NCI-H82 (cell line): ENCODE data around the gene AXIN1.
"Not testable (repeated sequence)": the region's sequence is repeated elsewhere in the genome, so short reads cannot be mapped to it uniquely, and the experiment has no call there.

Source experiments
- DNase-seq: peaks from one replicate; lab custom pipeline; 2025; lab: John Stamatoyannopoulos, UW

Gene AXIN1

DNA sequence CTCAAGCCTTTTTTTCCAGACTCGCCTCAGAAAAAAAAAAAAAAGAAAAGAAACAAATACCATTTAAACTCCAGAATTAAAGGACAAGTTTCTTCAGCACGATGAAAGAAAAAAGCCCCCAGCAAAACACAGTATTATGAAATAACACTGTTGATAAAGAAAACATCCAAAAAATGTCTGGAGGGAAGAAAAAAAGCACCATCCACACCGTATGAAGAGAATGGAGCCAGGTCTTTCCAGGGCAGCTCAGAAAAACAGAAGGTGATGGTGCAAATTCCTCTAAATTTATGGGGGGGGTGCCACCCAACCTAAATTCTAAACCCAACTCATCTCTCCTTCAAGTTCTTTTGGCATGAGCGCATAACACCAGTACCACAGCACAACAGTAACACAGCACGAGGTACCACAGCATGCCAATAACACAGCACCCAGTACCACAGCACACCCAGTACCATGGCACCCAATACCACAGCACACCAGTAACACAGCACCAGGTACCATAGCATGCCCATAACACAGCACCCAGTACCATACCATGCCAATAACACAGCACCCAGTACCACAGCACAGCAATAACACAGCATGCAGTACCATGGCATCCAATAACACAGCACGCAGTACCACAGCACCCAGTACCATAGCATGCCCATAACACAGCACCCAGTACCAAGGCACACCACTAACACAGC lies 19.0 kb downstream of the AXIN1 start:
- no peak for DNase-seq

DNA sequence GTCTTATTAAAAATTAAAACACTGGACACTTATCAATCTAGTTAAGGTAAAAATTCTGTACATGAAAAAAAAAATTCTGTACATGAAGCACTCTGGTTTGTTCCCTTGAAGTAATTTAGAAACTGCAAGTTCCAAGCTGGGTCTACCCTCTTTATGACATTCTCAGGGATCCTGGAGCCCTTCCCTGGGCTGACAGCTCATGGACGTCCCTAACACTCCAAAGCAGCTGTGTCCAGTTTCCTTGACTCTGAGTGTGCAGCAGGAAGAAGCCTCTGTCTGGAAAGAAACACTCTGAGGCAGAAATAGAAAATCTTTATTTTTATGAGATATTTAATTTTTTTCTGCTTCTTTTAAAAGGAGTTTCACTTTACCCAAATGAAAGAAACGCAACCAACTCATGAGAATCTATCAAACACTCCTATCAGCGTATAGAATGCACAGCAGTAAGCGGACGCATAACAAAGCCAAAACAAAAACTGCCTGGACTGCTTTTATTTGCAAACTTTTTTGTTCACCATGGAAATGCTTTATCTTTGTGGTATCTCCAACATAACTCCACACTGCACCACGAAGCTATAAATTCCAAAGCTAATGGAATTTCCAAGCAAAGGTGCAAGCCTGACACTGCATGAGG lies 21.2 kb downstream of the AXIN1 start:
- not testable (repeated sequence) for DNase-seq

DNA sequence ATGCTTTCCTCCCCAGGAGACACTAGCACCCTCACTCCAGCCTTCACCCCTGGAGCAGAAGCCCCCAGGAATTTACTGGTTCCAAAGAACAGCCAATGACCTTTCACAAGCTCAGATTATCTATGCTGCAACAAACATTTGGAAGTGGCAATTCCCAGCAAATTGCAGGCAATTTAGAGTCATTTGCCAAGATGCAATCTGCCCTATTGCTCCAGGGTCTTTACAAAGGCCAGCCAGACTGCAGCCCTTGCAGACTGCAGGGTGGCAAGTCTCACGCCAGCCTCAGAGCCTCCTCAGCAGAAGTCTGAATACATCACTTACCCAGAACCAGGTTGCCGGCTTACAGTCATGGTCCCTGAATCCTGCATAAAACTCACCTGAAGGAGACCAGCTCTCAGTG lies 21.8 kb downstream of the AXIN1 start:
- no peak for DNase-seq

DNA sequence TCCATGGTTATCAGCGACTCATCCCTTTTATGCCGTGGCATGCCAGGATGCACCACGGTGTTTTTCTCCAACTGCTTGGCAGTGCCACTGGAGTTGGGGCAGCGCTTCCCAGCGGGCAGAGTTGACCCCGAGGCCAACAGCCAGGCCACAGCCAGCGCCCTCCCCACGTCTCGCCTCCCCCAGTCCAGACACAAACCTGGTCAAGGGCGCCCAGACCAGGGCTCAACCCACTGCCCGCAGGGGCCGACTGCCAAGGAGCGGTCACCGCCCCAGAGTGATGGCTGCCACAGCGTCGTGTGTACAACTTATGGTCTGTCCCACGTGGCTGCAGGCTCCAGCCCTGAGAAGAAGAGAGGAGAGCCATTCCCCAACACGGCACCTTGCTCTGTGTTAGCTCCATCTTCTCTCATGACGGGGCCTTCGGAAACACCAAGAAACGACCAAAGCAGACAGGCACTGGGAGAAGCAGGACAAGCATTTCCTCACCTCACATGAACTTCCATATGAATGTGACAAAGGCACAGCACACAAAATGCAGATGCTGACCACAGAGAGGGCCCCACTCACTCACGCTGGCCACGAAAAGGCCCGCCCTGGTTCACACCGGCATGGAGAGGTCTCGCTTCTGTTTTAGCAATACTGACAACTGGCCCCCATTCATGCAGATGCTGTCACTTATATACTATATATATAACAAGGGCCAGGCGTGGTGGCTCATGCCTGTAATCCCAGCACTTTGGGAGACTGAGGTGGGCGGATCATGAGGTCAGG lies 27.0 kb downstream of the AXIN1 start:
- no peak for DNase-seq

DNA sequence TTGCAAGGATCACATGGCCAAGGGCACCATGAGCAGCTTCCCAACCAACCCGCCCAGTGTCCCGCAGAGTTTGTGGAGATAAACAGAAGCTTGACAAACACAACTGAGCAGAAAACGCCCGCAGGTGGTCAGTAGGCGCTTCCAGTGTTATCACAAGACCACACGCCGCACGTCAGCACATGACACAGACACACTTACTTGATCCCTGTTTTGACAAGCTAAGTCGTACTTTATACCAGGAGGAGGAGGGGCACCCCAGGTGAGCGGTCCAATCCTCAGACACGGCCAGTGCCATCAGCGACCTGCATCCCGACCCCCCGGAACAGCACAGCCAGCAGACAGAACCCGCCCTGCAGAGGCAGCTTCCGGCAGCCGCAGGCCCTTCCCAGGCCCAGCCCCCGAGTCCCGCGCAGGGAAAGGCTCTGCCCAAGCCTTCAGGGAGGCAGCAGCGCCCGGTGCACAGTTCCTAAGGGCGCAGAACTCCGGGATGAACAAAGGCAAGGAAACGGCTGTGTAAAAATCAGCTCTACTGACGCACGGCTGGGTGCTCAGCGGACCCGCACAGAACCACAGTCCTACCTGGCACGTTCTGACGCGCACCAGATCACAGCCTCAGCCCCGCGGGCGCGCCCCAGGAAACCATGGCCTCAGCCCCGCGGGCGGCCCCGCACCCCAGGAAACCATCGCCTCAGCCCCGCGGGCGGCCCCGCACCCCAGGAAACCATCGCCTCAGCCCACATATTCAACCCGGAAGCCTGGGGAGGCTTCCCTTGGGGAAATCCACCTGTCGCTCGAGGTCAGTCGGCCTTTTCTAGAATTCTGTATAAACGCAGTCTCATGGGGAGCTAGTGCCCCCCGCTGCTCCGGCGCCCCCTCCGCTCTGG lies 27.8 kb downstream of the AXIN1 start:
- no peak for DNase-seq

DNA sequence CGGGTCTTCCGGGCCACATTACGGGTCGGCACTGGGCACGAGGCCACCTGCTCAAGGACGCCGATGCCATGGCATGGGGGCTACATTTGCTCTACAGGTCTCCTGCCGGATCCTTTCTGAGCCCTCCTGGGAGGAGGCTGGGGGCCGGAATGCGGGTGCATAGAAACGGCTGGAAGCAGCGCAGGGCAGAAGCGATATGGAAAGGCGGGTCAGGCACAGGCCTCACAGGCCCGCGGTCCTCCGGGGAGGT lies 28.4 kb downstream of the AXIN1 start:
- no peak for DNase-seq

DNA sequence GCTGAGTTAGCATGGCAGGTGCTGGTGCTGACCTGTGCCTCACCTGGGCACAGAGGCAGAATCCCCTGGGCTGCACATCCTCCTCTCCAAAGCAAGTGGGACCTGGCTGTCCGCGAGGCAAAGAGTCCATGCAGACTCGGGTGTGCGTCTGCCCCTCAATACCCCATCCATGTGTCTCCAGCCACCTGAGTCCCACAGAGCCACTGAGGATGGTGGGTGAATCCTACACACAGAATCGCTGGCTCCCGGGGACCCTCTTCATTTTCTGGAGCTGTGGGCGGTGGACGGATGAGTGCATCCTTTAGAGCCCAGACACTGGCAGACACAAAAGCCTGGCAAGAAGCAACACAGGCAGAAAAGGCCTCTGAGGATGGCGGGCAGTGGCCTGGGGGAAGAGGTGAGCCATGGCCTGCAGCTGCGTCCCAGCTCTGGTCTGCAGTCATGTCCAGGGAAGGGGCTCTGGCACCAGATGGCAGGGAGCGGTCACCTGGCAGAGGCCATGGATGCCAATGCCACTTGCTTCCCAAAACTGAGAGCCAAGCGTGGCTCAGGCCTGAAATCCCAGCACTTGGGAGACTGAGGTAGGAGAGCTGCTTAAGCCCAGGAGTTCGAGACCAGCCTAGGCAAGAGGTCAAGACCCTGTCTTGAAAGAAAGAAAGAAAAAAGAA lies 29.9 kb downstream of the AXIN1 start:
- no peak for DNase-seq

DNA sequence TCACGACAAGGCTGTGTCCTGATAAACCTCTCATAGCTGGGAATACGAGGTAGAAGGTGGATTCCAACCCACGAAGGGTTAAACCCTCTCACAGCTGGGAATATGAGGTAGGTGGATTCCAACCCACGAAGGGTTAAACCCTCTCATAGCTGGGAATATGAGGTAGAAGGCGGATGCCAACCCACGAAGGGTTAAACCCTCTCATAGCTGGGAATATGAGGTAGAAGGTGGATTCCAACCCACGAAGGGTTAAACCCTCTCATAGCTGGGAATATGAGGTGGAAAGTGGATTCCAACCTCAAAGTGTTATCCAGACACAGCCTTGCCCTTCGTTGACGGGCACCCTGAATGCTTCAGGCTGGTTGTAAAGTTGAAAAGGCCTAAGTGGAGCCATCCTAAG lies 31.0 kb downstream of the AXIN1 start:
- no peak for DNase-seq

DNA sequence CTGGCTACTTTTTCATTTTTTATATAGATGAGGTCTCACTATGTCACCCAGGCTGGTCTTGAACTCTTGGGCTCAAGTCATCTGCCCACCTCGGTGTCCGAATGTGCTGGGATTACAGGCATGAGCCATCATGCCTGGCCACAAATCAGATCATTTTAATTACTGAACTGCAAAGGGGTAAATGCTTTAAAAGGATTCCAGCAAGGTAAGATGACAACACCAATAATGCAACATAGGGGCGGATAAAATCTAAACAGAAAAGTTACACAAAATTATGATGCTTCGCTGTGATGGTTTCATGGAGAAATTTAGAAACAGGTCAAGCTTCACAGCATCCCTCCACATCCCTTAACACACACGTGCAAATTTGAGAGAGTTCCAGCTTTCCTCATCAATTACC lies 32.3 kb downstream of the AXIN1 start:
- no peak for DNase-seq

DNA sequence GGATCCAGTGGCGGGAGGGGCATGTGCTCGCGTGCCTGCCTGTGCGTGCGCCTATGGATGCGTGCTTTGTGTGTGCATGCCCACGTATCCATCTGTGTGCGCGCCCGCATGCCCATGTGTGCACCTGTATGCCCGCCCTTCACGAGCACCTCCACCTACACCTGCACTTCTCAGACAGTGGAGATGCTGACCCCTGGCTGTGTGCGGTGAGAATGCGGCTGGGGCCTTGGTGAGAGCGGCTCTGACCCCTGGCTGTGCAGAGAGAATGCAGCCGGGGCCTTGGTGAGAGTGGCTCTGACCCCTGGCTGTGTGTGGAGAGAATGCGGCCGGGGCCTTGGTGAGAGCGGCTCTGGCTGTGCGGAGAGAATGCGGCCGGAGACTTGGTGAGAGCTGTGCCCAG lies 33.9 kb downstream of the AXIN1 start:
- DNase-seq, result no peak

DNA sequence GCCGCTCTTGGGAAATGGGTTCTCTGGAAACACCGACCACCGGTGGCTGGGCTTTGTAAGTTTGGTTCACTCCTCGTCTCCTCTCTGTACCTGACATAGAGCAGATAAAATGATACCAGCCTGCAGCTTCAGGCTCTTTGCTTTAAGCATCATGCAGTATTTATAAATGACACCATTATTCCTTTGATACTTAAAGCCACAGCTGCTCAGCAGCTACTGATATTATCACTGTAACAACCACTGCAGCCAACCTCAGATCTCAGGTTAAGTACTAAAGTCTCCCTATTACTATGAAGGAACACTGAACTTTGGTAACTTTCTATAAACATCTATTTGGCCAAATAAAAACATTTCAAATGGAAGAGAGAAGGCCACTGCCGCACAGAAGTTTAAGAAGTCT lies 34.9 kb downstream of the AXIN1 start:
- DNase-seq, result no peak

DNA sequence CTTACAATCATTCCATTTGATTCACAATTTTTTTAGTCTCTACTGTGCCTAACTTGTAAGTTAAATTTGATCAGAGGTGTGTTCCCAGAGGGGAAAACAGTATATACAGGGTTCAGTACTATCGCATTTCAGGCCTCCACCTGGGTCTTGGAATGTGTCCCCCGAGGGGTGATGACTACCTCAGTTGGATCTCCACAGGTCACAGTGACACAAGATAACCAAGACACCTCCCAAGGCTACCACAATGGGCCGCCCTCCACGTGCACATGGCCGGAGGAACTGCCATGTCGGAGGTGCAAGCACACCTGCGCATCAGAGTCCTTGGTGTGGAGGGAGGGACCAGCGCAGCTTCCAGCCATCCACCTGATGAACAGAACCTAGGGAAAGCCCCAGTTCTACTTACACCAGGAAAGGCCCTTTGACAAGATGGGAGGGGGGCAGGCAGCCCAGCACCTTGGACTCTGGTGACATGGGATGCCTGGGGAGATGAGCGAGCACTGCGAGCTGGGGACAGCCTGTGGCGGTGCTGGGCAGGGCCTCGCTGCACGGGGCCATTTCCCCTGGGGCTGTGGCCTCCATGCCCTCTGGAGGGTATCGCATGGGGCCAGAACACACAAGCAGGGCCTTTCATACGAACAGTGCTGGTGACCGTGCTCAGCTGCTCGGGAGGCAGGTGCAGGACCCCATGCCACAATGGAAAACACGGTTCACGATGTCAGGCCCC lies 35.6 kb downstream of the AXIN1 start:
- no peak for DNase-seq

DNA sequence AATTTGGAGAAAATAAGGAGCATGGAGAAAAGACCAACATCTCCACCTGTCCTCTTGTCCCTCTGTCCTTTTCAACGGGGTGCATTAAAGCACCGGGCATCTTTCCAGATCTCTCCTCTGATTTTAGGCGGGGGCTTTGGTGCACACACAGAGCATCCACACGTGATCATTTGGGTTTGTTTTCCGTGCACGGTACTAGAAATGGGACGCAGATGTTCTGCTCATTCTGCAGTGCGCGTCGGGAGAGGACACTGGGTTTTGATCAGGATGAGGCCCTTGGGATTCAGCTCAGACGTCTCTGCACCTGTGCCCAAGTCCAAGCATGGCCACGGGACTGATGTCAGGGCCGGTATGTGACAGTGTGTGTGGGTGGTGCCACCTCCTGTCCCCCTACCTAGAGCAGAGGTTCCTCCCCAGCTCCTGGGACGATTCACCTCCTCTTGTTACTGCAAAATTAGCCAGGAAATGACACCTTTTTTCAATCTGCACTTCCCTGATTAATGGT lies 37.7 kb downstream of the AXIN1 start:
- DNase-seq, result no peak

DNA sequence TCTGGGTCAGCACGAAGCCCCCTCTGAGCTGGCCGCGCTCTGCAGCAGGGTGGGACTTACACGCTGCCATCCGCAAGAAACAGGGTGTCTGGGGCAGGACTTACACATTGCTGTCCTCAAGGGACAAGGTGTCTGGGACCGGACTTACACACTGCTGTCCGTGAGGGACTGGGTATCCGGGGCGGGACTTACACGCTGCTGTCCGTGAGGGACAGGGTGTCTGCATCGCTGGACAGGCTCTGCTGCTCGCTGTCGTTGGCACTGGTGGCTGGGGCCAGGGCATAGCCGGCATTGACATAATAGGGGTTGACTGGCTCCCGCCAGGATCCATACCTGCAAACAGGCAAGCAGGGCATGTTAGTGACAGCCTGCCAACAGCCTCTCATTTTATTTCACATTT lies 38.2 kb downstream of the AXIN1 start:
- no peak for DNase-seq

DNA sequence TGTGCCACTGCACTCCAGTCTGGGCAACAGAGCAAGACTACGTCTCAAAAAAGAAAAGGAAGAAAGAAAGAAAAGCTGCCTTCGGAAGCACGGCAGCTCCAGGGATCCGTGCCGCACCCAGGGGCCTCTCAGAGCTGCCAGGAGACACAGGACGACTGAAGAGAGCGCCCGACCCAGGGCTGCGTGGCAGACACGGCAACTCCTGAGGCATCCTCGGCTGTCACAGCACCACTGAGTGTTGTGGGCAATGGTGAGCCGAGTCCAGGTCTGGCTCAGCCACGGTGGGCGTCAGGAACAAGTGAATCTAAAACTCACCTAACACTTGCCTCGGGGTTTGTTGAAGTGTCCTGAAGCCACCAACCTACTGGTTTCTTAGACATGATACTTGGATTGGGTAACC lies 40.8 kb downstream of the AXIN1 start:
- no peak for DNase-seq

DNA sequence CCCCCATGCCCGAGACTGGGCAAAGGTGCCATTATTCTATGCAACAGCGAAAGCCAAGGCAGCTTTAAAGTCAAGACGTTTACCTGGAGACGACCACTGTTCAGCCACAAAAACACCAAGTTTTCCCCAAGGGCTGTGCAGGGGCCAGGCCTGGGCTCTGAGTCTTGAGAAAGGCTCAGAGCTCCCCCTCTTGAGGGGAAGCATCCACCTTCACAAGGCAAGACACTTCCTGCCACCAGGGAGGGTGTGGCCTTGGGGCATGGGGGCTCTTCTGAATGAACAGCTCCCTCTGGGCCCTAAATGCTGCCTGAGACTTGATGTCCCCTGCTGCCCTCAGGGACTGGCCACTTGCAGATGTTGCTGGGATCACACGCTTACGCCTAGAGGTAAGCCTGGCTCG lies 43.0 kb downstream of the AXIN1 start:
- no peak for DNase-seq

DNA sequence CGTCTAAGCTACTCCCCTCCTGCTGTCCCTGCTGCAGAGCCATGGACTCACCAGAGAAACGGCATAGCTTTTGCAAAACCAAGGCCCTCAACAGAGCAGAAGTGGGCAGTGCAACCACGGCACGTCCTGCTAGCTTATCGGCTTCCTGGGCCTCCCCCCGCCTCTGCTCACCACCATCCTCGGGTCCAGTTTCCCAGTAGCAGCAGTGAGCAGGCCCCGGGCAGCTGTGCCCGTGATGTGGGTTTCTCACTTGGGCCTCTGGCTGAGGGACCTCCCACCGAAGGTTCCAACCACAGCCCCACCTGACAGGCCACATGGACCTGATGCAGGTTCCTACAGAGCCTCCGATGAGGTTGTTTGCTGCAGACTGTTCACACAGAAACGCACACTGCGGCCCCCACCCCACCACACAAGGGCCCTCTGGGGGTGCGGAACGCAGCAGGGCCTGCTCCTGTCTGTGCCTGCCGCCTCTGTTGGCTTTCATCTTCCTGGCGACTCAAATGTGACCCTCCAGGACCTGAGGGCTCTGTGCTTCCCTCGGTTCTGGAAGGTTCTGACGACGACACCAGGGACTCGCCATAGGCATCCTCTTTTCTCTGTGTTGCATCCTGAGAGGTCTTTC lies 44.7 kb downstream of the AXIN1 start:
- DNase-seq, result no peak

DNA sequence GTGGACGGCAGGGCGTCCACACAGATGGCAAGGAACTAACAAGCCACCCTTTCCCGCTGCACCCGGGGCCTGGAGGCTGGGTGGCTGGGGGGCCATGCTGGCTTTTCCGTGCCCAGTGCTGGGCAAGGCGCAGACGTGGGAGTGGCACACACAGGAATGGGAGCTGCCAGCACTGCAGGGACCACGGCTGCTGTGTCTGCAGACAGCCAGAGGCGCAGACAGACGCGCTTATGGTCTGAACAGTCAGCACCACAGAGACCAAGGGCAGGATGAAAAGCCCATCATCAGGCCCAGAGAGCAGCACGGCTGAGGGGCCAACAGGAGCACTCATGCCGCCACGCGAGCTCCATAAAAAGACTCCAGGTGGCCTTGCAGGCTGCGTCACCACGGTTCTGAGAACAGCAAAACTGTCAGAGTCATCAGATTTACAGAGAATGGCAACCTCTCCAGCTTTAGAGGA lies 45.6 kb downstream of the AXIN1 start:
- no peak for DNase-seq

DNA sequence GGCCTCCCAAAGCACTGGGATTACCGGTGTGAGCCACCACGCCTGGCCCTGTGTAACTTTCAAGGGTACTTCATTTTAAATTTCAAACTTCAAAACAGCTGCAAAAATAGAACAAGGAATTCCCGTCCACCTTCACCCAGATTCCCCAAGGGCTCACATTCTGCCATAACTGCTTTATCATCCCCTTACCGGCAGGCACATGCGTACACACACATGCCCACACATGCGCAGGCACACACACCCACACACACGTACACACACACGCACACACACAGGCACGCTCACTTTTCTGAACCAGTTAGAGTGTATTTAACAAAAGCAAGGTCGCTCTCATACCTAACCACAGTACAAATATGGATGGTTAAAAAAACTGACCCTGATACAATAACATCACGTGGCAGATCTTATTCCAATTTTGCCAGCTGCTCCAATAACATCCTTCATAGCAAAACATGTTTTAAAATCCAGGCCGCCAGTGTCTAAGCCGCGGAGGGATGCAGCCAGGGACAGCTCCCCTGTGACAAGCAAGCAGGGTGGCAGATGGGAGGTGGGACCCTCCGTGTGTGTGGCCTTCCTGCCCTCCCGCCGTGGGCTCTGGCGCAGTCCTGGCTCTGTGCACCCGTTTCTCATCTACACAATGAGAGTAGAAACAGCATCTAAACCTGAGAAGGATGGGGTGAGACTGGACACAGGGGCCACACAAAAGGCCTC lies 46.5 kb downstream of the AXIN1 start:
- no peak for DNase-seq
